Subcutaneous adipose tissue (tissue), 4 donors: Measurements from ENCODE around the gene TRAF1. TPM values are rescaled to one million over a fixed set of nuclear protein-coding genes. Genes with fewer than 3 reads are reported as not detected.

Experiments
- total RNA-seq, 4 donors: library from RNA; depleted of rRNA; stranded (reverse); fragments of >200 nt; gene quantifications; one replicate each; pipeline ENCODE4 v1.1.0, GENCODE V29; 2016
- TF ChIP-seq, protein P1 (sequence below): fragments of 450-650 bp; IDR thresholded peaks from one replicate; pipeline ENCODE4 v1.5.1; 2016; ENCODE audit warnings: low read depth, mild to moderate bottlenecking, control low read depth, antibody characterized with exemption, moderate library complexity

Gene TRAF1, protein sequence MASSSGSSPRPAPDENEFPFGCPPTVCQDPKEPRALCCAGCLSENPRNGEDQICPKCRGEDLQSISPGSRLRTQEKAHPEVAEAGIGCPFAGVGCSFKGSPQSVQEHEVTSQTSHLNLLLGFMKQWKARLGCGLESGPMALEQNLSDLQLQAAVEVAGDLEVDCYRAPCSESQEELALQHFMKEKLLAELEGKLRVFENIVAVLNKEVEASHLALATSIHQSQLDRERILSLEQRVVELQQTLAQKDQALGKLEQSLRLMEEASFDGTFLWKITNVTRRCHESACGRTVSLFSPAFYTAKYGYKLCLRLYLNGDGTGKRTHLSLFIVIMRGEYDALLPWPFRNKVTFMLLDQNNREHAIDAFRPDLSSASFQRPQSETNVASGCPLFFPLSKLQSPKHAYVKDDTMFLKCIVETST
- total RNA-seq: 10 to 100 TPM in 1 of 4 donors, 1 to 10 TPM in 3; 1.8 to 12.1 (median 5.7) TPM

DNA sequence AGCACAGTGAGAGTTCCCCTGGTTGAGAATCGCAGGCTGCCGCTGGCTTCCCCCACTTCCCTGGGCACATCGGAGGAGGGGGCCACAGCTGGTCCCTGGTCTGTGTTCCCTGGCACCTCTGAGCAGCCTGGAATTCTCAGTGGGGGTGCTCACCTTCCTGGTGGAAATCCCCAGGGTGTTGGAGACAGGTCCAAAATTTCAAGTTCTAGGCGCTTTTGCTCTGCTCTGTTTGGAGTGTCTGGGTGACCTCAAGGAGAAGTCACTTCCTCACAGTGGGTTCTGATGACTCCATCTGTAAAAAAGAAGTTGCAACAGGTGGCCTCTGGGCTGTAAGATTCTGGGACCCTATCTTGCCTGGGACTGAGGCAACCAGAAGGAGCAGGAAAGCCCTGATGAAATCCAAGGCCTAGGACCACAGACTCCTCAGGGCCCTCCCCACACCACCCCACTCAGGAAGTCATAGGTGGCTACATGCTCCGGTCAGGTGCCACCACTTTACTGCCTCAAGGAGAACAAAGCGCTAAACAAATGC is at the start of gene TRAF1:
TRAF1 (minus strand) TSS at position 400 of the 532 bp plus-strand sequence. CDS start 721 bp downstream, outside the sequence.
- TF ChIP-seq, protein P1, sequence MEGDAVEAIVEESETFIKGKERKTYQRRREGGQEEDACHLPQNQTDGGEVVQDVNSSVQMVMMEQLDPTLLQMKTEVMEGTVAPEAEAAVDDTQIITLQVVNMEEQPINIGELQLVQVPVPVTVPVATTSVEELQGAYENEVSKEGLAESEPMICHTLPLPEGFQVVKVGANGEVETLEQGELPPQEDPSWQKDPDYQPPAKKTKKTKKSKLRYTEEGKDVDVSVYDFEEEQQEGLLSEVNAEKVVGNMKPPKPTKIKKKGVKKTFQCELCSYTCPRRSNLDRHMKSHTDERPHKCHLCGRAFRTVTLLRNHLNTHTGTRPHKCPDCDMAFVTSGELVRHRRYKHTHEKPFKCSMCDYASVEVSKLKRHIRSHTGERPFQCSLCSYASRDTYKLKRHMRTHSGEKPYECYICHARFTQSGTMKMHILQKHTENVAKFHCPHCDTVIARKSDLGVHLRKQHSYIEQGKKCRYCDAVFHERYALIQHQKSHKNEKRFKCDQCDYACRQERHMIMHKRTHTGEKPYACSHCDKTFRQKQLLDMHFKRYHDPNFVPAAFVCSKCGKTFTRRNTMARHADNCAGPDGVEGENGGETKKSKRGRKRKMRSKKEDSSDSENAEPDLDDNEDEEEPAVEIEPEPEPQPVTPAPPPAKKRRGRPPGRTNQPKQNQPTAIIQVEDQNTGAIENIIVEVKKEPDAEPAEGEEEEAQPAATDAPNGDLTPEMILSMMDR: no peak

DNA sequence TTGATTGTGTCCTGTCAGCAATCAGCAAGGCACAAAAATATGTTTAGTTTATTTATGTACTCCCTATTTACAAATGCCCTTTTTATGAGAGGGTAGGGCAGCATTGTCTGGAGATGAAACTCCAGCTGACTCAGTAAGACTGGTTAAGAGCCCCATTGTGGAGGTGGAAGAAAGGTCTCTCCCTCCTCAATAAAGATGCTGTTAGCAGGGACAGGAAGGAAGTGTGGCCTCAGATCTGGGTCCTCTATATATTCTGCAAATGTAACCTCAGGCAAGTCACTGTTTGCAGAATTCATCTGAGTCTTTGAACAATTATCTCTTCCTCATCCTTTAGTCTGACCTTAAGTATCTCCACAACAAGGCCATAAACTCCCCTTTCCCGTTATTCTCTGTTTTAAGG is 48.3 kb upstream of the TRAF1 start:
- TF ChIP-seq, protein P1: no peak

DNA sequence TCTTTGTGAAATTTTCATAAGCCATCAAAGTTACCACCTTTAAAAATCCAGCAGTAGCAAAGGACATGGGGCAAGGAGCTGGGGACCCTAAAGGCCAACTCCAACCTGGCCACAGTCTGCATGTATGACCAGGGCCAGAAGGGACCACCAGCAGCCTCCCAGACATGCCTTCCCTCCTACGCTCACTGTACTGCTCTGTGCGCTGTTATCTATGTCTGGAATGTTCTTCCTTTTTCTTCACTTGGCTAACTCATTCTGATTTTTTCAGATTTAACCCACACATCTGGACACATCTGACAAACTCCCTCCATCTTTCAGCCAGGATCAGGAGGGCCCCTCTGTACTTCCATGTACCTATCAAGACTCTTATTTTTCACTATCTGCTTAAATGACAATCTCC is 47.6 kb upstream of the TRAF1 start:
- TF ChIP-seq, protein P1: no peak

DNA sequence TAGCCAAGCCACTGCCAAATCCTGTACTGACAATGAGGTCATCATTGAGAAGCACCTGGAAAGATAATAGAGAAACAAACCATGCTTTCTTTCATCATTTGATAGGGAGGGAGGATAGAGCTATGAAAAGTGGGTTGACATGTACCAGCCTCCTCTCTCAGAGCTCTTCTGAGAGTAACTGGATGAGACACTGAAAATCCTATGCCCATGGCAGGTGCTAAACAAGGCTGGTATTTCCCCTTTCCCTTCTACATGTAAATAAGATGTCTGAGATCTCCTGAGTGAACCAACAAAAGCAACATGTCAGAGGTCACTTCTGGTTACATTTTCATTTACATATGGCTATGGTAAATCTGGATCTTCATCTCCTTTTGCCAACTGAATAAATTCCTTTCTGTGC is 45.3 kb upstream of the TRAF1 start:
- TF ChIP-seq, protein P1: no peak

DNA sequence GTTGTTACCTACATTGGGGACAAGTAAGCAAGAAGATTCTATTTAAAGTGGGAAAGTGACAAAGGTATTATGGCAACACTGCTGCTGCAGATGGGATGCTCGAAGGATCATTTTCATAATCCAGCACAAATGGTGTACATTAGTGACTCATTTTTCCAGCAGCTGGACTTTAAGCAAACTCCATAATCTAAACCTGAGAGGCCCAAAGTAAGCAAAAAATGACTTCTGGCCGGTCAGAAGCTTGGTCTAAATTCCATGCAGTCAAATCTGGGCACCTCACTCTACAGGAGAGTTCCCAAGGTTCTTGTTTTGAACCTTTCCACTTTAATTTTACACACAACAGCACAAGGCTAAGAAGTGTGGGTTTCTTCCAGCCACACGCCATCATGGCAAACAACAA is 43.6 kb upstream of the TRAF1 start:
- TF ChIP-seq, protein P1: no peak

DNA sequence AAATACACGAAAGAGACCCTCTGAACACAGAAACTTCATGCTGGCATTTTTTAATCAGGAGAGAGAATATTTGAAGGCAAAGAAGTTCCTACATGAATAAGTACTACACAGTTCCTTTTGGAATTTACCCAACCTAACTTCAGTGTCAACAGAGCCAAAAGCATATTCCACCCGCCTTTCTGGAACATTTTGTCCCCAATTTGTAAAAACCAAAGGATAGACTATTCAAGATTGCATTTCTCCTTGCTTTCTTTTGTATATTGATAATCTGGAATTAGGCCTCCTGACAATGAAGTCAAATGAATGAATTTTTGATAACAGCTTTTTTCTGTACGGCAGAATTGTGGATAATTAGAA is 39.4 kb upstream of the TRAF1 start:
- TF ChIP-seq, protein P1: no peak

DNA sequence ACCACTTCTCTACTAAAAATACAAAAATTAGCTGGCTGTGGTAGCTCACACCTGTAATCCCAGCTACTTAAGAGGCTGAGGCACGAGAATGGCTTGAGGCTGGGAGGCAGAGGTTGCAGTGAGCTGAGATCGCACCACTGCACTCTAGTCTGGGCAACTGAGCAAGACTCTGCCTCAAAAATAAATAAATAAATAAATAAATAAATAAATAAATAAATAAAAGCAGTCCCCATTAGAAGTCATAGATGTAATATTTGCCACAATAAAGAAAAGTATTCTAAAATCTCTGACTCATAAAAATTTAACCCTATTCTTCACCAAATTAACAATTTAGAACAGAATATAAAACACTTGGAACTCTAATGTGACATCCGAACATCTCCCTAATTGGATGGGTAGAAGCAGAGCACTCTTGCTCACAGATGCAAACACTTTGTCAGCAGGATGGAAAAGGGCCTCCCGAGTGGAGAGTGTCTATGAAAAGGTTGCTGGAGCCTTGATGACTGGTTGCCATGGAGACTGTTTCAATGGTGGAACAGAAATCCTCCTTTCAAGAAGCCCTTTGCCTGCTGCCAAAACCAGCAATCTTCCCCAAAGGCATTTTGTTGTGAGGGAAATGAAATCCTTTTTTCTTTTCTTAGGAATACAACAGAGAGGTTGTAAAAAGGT is 38.9 kb upstream of the TRAF1 start:
- TF ChIP-seq, protein P1: no peak
